ENCODE data around the gene DPM3.
A peak's percentile ranks its signal among the peaks of the same experiment; 100 is the strongest.
"Not testable (repeated sequence)": the region's sequence is repeated elsewhere in the genome, so short reads cannot be mapped to it uniquely, and the experiment has no call there.

The DPM3 gene

DNA sequence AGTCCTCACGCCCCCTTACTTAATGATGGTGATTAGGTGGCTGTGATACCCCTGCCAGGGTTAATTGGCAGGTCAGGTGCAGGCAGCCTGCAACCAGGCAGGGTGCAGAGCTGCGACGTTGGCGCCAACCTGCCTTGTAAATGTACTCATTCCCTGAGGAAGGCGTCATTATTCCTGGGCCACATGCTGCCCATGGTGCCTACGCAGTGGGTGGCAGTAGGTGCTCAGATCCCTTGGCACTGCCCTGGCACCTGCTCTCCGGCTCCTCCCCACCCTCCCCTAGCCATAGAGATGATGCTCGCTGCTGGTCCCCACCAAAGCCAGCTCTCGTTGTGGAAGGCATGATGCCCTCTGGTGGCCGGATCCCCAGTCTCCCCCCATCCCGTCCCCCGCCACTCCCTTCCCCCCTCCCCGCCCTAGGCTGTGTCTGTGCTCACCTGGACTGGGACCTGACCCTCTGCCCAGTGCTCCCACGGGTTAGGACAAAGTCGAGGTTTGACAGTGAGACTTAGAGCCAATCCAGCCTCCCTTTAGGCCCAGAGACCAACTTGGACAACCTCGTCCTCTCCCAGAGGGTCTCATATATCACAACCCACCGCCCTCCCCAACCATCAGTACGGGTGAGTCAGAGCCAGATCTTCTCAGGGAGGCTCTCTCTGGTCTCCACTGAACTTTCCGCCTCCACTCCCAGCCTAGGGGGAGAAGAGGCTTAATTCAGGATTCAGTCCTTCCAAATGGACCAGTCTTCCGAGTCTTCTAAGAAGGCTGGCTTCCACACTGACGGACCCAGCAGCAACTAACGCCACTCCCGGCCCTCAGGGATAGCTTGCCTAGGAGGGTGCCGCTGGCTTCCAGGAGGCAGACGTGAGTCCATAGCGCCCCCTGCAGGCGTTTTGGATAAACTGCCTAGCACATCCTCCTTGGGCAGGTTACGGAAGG lies 27.1 kb upstream of the DPM3 start:
- no peak overlapping the region for H3K9ac ChIP-seq (ENCODE audit: insufficient read length)
- H3K9me3 ChIP-seq (ENCODE audit: low read depth, low read length): no peaks in the 10 kb centered on the region
- H3K36me3 ChIP-seq (ENCODE audit: insufficient read depth, low read length): peaks cover 6% of the 10 kb centered on the region
- H3K27ac ChIP-seq: no peak overlapping the region
- no peak for TF ChIP-seq EZH2 (IDR thresholded peaks at IDR 0.05)
- peak; percentile 33; the same call in 1 of the 2 replicates for TF ChIP-seq POLR2AphosphoS5 (IDR thresholded peaks at IDR 0.05; ENCODE audit: borderline replicate concordance, low read depth, low read length)
- peak; percentile 50 for DNase-seq (ENCODE audit: low read depth, low spot score)
- peak overlapping the region; percentile 67 for H3K4me3 ChIP-seq

DNA sequence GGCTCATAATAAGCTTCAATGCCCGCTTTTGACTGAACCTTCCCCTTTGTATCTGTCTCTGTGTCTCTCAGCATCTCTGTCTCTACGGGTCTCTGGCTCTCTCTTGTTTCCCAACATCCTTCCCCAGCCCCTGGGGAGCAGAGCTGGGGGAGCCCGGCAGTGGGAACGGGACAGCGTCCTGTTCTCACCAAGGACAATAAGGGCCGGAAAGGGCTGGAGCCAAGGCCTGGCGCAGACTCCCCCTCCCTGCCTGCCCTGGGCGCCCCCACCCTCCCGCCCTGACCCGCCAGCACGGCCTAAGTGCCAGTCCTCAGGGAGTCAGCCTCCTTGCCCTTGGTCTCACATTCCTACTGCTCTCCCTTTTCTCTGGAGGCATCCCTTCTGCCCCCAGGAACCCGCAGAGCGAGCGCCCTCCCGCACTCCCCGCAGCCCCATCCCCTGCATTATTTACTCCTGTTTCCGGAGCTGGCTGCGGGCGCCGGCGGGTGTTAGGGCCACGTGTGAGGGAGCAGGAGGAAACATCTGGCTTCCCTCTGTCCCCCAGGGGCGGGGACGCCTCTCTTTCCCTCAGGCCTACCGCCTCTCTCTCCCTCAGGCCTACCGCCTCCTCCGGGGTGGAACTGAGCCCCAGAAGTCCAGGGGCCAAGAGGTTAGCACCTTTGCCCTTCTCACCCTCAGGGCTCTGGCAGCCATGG lies 26.3 kb upstream of the DPM3 start:
- Histone ChIP-seq H3K4me3 (no peak overlapping the region), H3K9me3 (ENCODE audit: low read depth, low read length) (no peaks in the 10 kb centered on the region), H3K27ac (no peak overlapping the region), H3K9ac (ENCODE audit: insufficient read length) (no peak overlapping the region), H3K36me3 (ENCODE audit: insufficient read depth, low read length) (peaks cover 6% of the 10 kb centered on the region)
- no peak for DNase-seq (ENCODE audit: low read depth, low spot score)
- TF ChIP-seq EZH2 (IDR thresholded peaks at IDR 0.05): no peak
- no peak for TF ChIP-seq POLR2AphosphoS5 (IDR thresholded peaks at IDR 0.05; ENCODE audit: borderline replicate concordance, low read depth, low read length)
- TF ChIP-seq FOXP2 (optimal IDR thresholded peaks at IDR 0.05; ENCODE audit: control extremely low read depth, extremely low read length, insufficient read depth): no peak

DNA sequence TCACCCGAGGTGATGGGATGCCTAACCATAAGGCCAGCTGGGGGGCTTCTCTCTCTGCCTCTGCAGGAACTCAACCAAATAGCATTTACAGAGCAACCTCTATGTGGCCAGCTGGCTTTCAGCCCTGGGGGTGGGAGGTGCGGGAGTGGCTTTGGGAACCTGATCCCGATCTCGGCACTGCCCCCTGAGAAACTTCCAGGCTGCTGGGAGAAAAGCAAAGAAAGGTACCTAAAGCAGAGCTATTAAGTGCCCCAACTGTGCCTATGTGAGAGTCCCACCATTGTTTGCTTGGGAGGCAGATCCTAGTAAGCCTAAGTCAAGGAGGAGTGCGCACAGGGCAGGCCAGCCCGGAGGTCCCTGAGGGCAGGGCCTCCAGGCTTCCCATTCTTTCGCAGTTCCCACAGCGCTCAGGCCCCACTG lies 25.7 kb upstream of the DPM3 start:
- no peak overlapping the region for H3K27ac ChIP-seq
- H3K9ac ChIP-seq (ENCODE audit: insufficient read length): no peak overlapping the region

DNA sequence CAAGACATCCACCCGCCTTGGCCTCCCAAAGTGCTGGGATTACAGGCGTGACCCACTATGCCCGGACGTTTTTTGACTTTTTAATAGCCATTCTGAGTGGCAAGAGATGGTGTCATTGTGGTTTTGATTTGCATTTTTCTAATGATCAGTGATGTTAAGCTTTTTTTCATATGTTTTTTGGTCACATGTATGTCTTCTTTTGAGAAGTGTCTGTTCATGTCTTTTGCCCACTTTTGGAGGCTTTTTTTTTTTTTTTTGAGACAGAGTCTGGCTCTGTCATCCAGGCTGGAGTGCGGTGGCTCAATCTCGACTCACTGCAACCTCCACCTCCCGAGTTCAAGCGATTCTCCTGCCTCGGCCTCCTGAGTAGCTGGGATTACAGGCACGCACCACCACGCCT lies 24.3 kb upstream of the DPM3 start:
- DNase-seq (ENCODE audit: low read depth, low spot score); H3K9ac ChIP-seq (ENCODE audit: insufficient read length); H3K4me3 ChIP-seq; H3K9me3 ChIP-seq (ENCODE audit: low read depth, low read length); H3K27ac ChIP-seq; H3K36me3 ChIP-seq (ENCODE audit: insufficient read depth, low read length): not testable (repeated sequence)

More for the DNA sequence above, 25.7 kb upstream of the DPM3 start:
- DNase-seq (ENCODE audit: low read depth, low spot score): no peak
- TF ChIP-seq FOXP2 (optimal IDR thresholded peaks at IDR 0.05; ENCODE audit: control extremely low read depth, extremely low read length, insufficient read depth) (no peak), EZH2 (IDR thresholded peaks at IDR 0.05) (no peak), POLR2AphosphoS5 (IDR thresholded peaks at IDR 0.05; ENCODE audit: borderline replicate concordance, low read depth, low read length) (no peak)
- H3K4me3 ChIP-seq: no peak overlapping the region
- H3K9me3 ChIP-seq (ENCODE audit: low read depth, low read length): no peaks in the 10 kb centered on the region
- peaks cover 6% of the 10 kb centered on the region for H3K36me3 ChIP-seq (ENCODE audit: insufficient read depth, low read length)

DNA sequence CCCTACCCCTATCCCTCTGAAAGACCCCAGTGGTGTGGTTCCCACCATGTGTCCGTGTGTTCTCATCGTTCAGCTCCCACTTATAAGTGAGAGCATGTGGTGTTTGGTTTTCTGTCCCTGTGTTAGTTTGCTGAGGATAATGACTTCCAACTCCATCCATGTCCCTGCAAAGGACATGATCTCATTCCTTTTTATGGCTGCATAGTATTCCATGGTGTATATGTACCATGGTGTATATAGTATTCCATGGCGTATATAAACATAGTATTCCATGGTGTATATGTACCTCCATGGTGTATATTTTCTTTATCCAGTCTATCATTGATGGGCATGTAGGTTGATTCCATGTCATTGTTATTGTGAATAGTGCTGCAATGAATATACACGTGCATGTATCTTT lies 23.5 kb upstream of the DPM3 start:
- H3K9me3 ChIP-seq (ENCODE audit: low read depth, low read length); DNase-seq (ENCODE audit: low read depth, low spot score): not testable (repeated sequence)

DNA sequence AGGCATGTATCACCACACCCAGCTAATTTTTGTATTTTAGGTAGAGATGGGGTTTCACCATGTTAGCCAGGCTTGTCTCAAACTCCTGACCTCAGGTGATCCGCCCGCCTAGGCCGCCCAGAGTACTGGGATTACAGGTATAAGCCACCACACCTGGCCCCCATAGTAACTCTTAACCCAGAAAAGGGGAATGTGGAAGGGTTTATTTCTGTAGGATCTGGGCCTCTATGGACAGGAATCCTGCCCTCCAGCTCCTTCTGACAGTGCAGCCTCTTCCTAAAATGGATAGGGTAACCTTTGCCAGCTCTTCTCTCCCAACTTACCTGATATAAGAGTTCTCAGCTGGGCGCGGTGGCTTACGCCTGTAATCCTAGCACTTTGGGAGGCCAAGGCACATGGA lies 22.3 kb upstream of the DPM3 start:
- not testable (repeated sequence) for H3K36me3 ChIP-seq (ENCODE audit: insufficient read depth, low read length); H3K9me3 ChIP-seq (ENCODE audit: low read depth, low read length); H3K4me3 ChIP-seq; H3K27ac ChIP-seq; H3K9ac ChIP-seq (ENCODE audit: insufficient read length); DNase-seq (ENCODE audit: low read depth, low spot score)

More for the DNA sequence above, 23.5 kb upstream of the DPM3 start:
- H3K4me3 ChIP-seq; H3K27ac ChIP-seq; H3K36me3 ChIP-seq (ENCODE audit: insufficient read depth, low read length); H3K9ac ChIP-seq (ENCODE audit: insufficient read length): not testable (repeated sequence)

DNA sequence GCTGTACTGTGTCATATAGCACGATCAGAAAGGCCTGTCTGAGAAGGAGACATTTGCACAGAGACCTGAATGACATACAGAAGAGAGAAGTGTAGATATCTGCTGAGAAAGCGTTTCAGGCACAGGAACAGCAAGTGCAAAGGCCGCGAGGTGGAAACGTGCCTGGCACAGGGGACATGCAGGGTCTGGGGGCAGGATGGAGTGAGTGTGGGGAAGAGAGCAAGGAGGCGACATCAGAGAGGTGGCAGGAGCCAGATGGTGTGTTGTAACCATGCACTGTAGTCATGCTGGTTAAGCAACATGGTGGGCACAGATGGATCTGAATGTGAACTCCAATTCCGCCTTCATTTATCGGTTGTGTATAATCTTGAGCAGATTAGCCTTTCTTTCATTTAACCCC lies 19.8 kb upstream of the DPM3 start:
- TF ChIP-seq FOXP2 (optimal IDR thresholded peaks at IDR 0.05; ENCODE audit: control extremely low read depth, extremely low read length, insufficient read depth): no peak
- no peak overlapping the region for H3K4me3 ChIP-seq
- no peaks in the 10 kb centered on the region for H3K9me3 ChIP-seq (ENCODE audit: low read depth, low read length)
- H3K36me3 ChIP-seq (ENCODE audit: insufficient read depth, low read length): no peaks in the 10 kb centered on the region
- no peak for DNase-seq (ENCODE audit: low read depth, low spot score)
- H3K9ac ChIP-seq (ENCODE audit: insufficient read length): no peak overlapping the region
- H3K27ac ChIP-seq: no peak overlapping the region

DNA sequence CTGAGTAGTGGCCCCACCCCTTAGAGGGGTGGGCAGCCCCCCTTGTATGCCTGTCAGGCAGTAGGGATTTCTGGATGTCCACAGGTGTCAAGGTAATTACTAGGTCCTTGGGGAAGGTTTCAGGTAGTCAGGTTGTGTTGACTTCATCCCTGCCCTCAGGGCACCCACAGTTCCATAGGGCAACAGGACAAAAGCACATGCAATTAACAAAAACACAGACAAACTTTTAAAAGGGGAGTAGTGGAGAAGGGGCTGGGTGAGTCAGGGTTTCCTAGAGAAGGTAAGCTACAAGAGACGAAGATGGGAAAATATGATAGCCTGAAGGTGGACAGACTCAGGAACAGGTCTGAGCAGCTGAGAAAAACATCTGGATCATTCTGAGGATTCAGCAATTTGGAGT lies 18.7 kb upstream of the DPM3 start:
- no peak overlapping the region for H3K27ac ChIP-seq
- no peak for TF ChIP-seq FOXP2 (optimal IDR thresholded peaks at IDR 0.05; ENCODE audit: control extremely low read depth, extremely low read length, insufficient read depth)
- no peak for TF ChIP-seq POLR2AphosphoS5 (IDR thresholded peaks at IDR 0.05; ENCODE audit: borderline replicate concordance, low read depth, low read length)
- no peak for TF ChIP-seq EZH2 (IDR thresholded peaks at IDR 0.05)
- no peaks in the 10 kb centered on the region for H3K9me3 ChIP-seq (ENCODE audit: low read depth, low read length)
- H3K36me3 ChIP-seq (ENCODE audit: insufficient read depth, low read length): no peaks in the 10 kb centered on the region
- no peak overlapping the region for H3K4me3 ChIP-seq
- H3K9ac ChIP-seq (ENCODE audit: insufficient read length): no peak overlapping the region
- no peak for DNase-seq (ENCODE audit: low read depth, low spot score)

DNA sequence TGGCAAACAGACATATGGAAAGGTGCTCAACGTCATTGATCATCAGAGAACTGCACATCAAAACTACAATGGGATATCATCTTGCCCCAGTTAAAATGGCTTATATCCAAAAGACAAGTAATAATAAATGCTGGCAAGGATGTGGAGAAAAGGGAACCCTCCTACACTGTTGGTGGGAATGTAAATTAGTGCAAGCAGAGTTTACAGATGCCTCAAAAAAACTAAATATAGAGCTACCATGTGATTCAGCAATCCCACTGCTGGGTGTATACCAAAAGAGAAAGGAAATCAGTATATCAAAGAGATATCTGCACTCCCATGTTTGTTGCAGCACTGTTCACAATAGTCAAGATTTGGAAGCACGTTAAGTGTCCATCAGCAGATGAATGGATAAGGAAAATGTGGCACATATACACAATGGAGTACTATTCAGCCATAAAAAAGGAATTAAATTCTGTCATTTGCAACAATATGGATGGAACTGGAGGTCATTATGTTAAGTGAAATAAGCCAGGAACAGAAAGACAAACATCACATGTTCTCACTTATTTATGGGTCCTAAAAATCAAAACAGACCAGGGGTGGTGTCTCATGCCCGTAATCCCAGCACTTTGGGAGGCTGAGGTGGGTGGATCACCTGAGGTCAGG lies 15.8 kb upstream of the DPM3 start:
- DNase-seq (ENCODE audit: low read depth, low spot score): not testable (repeated sequence)

More for the DNA sequence above, 15.8 kb upstream of the DPM3 start:
- not testable (repeated sequence) for H3K4me3 ChIP-seq; H3K9ac ChIP-seq (ENCODE audit: insufficient read length); H3K36me3 ChIP-seq (ENCODE audit: insufficient read depth, low read length); H3K9me3 ChIP-seq (ENCODE audit: low read depth, low read length); H3K27ac ChIP-seq
